ENCODE results near the gene ETV5. TPM values are rescaled to one million over a fixed set of nuclear protein-coding genes. Genes with fewer than 3 reads are reported as not detected.
A peak's percentile ranks its signal among the peaks of the same experiment; 100 is the strongest.

The ETV5 gene
- total RNA-seq, 4 donors from 2014 or later: 6.6 to 12.4 (median 9.5) TPM

- no peak for DNase-seq (ENCODE audit: extremely low spot score)
- 92% methylated on average over 3 of the region's 3 CpGs for WGBS
- intact Hi-C loops (cut with DNase I): no loop called here
- Histone ChIP-seq H3K36me3 (no peaks in the 10 kb centered on the region), H3K27me3 (peaks cover 0 to 3% (median 0%) of the 10 kb centered on the region in 4 donors), H3K27ac (replicated peaks in 1 of 4) (no peak overlapping the region), H3K4me1 (no peaks in the 10 kb centered on the region), H3K4me3 (no peak overlapping the region), H3K9me3 (no peaks in the 10 kb centered on the region)
- TF ChIP-seq EP300 (IDR thresholded peaks at IDR 0.05) (no peak), POLR2AphosphoS5 (IDR thresholded peaks at IDR 0.05) (no peak), POLR2A (IDR thresholded peaks at IDR 0.05; ENCODE audit: low read depth) (no peak), CTCF (IDR thresholded peaks at IDR 0.05) (no peak)
Observed at GRCh38 chr3:186117521-186118134, 8.7 kb upstream of the ETV5 start.

GRCh38 chr3:186115239-186115996 is 6.5 kb upstream of the ETV5 start:
- Histone ChIP-seq H3K4me3 (no peak overlapping the region), H3K9me3 (no peaks in the 10 kb centered on the region), H3K27ac (replicated peaks in 1 of 4) (no peak overlapping the region), H3K36me3 (no peaks in the 10 kb centered on the region), H3K4me1 (peaks cover 4 to 10% (median 7%) of the 10 kb centered on the region in 4 donors), H3K27me3 (peaks cover 0 to 15% (median 0%) of the 10 kb centered on the region in 4 donors)
- intact Hi-C loops (cut with DNase I): no loop called here
- WGBS: 82% methylated on average over 9 of the region's 15 CpGs
- DNase-seq (ENCODE audit: extremely low spot score): no peak
- no peak for TF ChIP-seq POLR2AphosphoS5 (IDR thresholded peaks at IDR 0.05)
- no peak for TF ChIP-seq POLR2A (IDR thresholded peaks at IDR 0.05; ENCODE audit: low read depth)
- no peak for TF ChIP-seq CTCF (IDR thresholded peaks at IDR 0.05)
- TF ChIP-seq EP300 (IDR thresholded peaks at IDR 0.05): no peak

- H3K27ac ChIP-seq (replicated peaks in 1 of 4): no peak overlapping the region
- DNase-seq (ENCODE audit: extremely low spot score): no peak
- peaks cover 0 to 15% (median 0%) of the 10 kb centered on the region in 4 donors for H3K27me3 ChIP-seq
- 52% methylated on average over 12 of the region's 12 CpGs for WGBS
- no peaks in the 10 kb centered on the region for H3K36me3 ChIP-seq
- no peak overlapping the region for H3K4me3 ChIP-seq
- TF ChIP-seq POLR2A (IDR thresholded peaks at IDR 0.05; ENCODE audit: low read depth): no peak
- no peak for TF ChIP-seq POLR2AphosphoS5 (IDR thresholded peaks at IDR 0.05)
- no peak for TF ChIP-seq EP300 (IDR thresholded peaks at IDR 0.05)
- TF ChIP-seq CTCF (IDR thresholded peaks at IDR 0.05): no peak
- no peaks in the 10 kb centered on the region for H3K9me3 ChIP-seq
- intact Hi-C loops (cut with DNase I): no loop called here
- peaks cover 21 to 44% (median 38%) of the 10 kb centered on the region in 4 donors for H3K4me1 ChIP-seq
Observed at GRCh38 chr3:186110975-186111974, 2.4 kb upstream of the ETV5 start.

- Histone ChIP-seq H3K27ac (replicated peaks in 1 of 4) (peak overlapping the region; percentile 73 to 82 (median 76)), H3K36me3 (no peaks in the 10 kb centered on the region), H3K4me1 (peaks cover 21 to 44% (median 38%) of the 10 kb centered on the region in 4 donors), H3K9me3 (no peaks in the 10 kb centered on the region), H3K4me3 (peak overlapping the region; percentile 64 to 81 (median 72)), H3K27me3 (peaks cover 0 to 15% (median 0%) of the 10 kb centered on the region in 4 donors)
- intact Hi-C loops (cut with DNase I): loop anchor here (10.0 kb wide), 1 partner anchor 105 kb away; no protein-coding TSS in a partner anchor
- DNase-seq (ENCODE audit: extremely low spot score): no peak
- WGBS: 5% methylated on average over 34 of the region's 35 CpGs
- TF ChIP-seq POLR2A (IDR thresholded peaks at IDR 0.05; ENCODE audit: low read depth) (no peak), CTCF (IDR thresholded peaks at IDR 0.05) (no peak), EP300 (IDR thresholded peaks at IDR 0.05) (no peak)
Observed at GRCh38 chr3:186109897-186110803, 1.3 kb upstream of the ETV5 start.
